Sigmoid colon (tissue), 7 donors: Measurements from ENCODE around the gene DNASE1L3. TPM values are rescaled to one million over a fixed set of nuclear protein-coding genes. Genes with fewer than 3 reads are reported as not detected.

Experiments
- DNase-seq: peaks from one replicate; pipeline ENCODE4 v3.0.0-alpha.2; 2019
- H3K27ac ChIP-seq, 4 donors: fragments of 200-600 bp; sonication (generic); one replicate each; pipeline ENCODE4 v1.5.1; 2016 to 2019; ENCODE audit warnings: mild to moderate bottlenecking in 1 of 4
- H3K27me3 ChIP-seq, 3 donors: fragments of 200-600 bp; sonication (generic); one replicate each; pipeline ENCODE4 v1.5.1; 2019; ENCODE audit warnings: mild to moderate bottlenecking in 1 of 3
- H3K36me3 ChIP-seq, 4 donors: fragments of 200-600 bp; sonication (generic); one replicate each; pipeline ENCODE4 v1.5.1; 2016 to 2019
- H3K4me1 ChIP-seq, 4 donors: fragments of 200-600 bp; sonication (generic); one replicate each; pipeline ENCODE4 v1.5.1; 2017 to 2019
- H3K4me3 ChIP-seq, 4 donors: fragments of 200-600 bp; sonication (generic); one replicate each; pipeline ENCODE4 v1.5.1; 2017 to 2019; ENCODE audit warnings: mild to moderate bottlenecking in 2 of 4, moderate library complexity in 1 of 4
- H3K9me3 ChIP-seq, 4 donors: fragments of 200-600 bp in 3 of 4; sonication (generic) in 3 of 4; one replicate each; pipeline versions ENCODE4 v1.5.1 to v1.6.1; 2013 to 2019
- EP300 ChIP-seq, 4 donors: sonication (generic); formaldehyde crosslinking; IDR thresholded peaks; one replicate each; pipeline ENCODE4 v1.6.1; 2017; ENCODE audit warnings: antibody characterized with exemption in 4 of 4
- POLR2A ChIP-seq, 2 donors: fragments of 450-650 bp; IDR thresholded peaks; one replicate each; pipeline ENCODE4 v1.6.1; 2016; ENCODE audit warnings: antibody characterized with exemption in 2 of 2, mild to moderate bottlenecking in 2 of 2, moderate library complexity in 2 of 2
- POLR2AphosphoS5 ChIP-seq, 4 donors: sonication (generic); formaldehyde crosslinking; IDR thresholded peaks; one replicate each; pipeline ENCODE4 v1.6.1; 2017; ENCODE audit warnings: antibody characterized with exemption in 4 of 4
- WGBS, 2 donors: extraction: QIAGEN DNeasy Blood & Tissue Kit; methylation state at CpG; one replicate each; pipeline ENCODE4 v1.1.7; 2013; 5-methylcytosine and 5-hydroxymethylcytosine counted together
- intact Hi-C: fragments of 100-400 bp; cut with DNase I; formaldehyde crosslinking; loops from one replicate; pipeline ENCODE4 v1.15.1; 2023
- polyA plus RNA-seq, 3 donors: library from polyadenylated mRNA; stranded (reverse); fragments of 200-250 nt; gene quantifications; one replicate each; pipeline ENCODE4 v1.2.3, GENCODE V29; 2013
- total RNA-seq, 4 donors: library from RNA; depleted of rRNA; stranded (reverse); fragments of >200 nt; gene quantifications; one replicate each; pipeline ENCODE4 v1.1.0, GENCODE V29; 2016
- TF ChIP-seq, protein P1 (sequence below), 4 experiments: fragments of 450-650 bp in 3 of 4; fragments of 200-600 bp in 1 of 4; IDR thresholded peaks; one replicate each; pipeline ENCODE4 v1.5.1; 2016 to 2019; ENCODE audit warnings: antibody characterized with exemption in 4 of 4, mild to moderate bottlenecking in 3 of 4, moderate library complexity in 2 of 4
- donor health status: healthy with polysubstance abuse.
- donor health status: Bipolar disorder and iron deficiency.
- donor health status: healthy.

The DNASE1L3 gene
- total and polyA plus RNA-seq, 7 donors: 0.27 to 69.8 (median 4.9) TPM; not detected in 1

DNA sequence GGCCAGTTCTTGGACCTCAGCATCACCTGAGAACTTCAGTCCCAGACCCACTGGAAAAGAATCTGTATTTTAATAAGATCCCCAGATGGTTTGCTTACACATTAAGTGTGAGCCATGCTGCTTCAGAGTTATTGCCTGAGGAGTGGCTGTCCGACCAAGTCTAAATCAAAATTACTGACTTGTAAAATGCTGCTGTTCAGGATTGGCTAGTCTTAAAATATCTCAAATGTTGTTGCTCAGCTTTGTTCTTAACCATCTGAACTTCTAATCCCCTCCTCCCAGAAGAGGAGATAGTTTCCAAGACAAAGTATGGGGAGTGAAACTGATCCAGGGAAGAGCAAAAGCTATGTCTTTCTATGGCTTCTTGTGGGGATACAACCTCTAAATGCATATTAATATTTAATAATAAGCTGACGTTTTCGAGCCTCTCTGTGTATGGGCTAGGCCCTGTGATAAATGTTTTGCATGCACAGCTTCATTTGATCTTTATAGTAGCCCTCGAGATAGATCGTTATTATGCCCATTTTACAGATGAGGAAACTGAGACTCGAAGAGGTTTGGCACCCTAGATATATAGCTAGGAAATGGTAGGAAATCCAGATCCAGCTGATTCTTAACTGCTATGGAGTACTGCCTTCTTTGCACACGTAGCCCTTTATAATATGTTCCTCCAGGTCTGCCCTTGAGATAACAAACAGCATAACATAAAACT is 52.2 kb downstream of the DNASE1L3 start:
- peaks cover 0 to 57% (median 42%) of the 10 kb centered on the region in 4 donors for H3K4me1 ChIP-seq
- H3K27ac ChIP-seq: peak overlapping the region in 3 of 4 donors; percentile 72 to 92 (median 88)
- H3K27me3 ChIP-seq: no peaks in the 10 kb centered on the region
- intact Hi-C loops: no loop called here
- no peaks in the 10 kb centered on the region for H3K9me3 ChIP-seq
- peaks cover 6 to 76% (median 29%) of the 10 kb centered on the region in 4 donors for H3K36me3 ChIP-seq
- 91 to 94% methylated on average over 7 of the region's 7 CpGs for WGBS, 2 donors
- no peak for DNase-seq
- TF ChIP-seq POLR2AphosphoS5 (IDR thresholded peaks at IDR 0.05): peak; percentile 17 to 38 (median 26)
- TF ChIP-seq, protein P1, sequence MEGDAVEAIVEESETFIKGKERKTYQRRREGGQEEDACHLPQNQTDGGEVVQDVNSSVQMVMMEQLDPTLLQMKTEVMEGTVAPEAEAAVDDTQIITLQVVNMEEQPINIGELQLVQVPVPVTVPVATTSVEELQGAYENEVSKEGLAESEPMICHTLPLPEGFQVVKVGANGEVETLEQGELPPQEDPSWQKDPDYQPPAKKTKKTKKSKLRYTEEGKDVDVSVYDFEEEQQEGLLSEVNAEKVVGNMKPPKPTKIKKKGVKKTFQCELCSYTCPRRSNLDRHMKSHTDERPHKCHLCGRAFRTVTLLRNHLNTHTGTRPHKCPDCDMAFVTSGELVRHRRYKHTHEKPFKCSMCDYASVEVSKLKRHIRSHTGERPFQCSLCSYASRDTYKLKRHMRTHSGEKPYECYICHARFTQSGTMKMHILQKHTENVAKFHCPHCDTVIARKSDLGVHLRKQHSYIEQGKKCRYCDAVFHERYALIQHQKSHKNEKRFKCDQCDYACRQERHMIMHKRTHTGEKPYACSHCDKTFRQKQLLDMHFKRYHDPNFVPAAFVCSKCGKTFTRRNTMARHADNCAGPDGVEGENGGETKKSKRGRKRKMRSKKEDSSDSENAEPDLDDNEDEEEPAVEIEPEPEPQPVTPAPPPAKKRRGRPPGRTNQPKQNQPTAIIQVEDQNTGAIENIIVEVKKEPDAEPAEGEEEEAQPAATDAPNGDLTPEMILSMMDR (IDR thresholded peaks at IDR 0.05): no peak
- H3K4me3 ChIP-seq: no peak overlapping the region

- peaks cover 15 to 76% (median 33%) of the 10 kb centered on the region in 4 donors for H3K36me3 ChIP-seq
- no peak overlapping the region for H3K4me3 ChIP-seq
- no peaks in the 10 kb centered on the region for H3K9me3 ChIP-seq
- H3K4me1 ChIP-seq: peaks cover 0 to 50% (median 38%) of the 10 kb centered on the region in 4 donors
- intact Hi-C loops: no loop called here
- no peaks in the 10 kb centered on the region for H3K27me3 ChIP-seq
- TF ChIP-seq, protein P1 (IDR thresholded peaks at IDR 0.05): no peak
- TF ChIP-seq POLR2AphosphoS5 (IDR thresholded peaks at IDR 0.05) (no peak), POLR2A (IDR thresholded peaks at IDR 0.05) (no peak), EP300 (IDR thresholded peaks at IDR 0.05) (no peak)
- DNase-seq: no peak
- peak overlapping the region; percentile 11 to 92 (median 80) for H3K27ac ChIP-seq
- 82 to 90% methylated on average over 11 of the region's 11 CpGs for WGBS, 2 donors
Observed at GRCh38 chr3:58157700-58158099, 53.1 kb downstream of the DNASE1L3 start.

DNA sequence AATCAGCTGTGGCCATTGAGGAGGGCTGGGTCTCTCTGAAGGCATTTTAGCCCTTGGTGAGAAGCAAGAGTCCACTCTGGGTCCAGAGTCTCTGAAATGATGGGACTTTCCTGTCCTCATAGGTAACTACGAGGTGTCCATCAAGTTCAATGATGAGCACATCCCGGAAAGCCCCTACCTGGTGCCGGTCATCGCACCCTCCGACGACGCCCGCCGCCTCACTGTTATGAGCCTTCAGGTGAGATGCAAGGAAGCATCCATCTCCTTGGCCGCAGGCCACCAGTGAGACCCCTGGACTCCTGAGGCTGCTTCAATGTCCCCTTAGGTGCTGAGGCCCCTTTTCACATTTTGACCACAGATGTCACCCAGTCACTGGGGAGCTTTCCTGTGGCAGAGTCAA is 54.9 kb downstream of the DNASE1L3 start:
- DNase-seq: no peak
- Histone ChIP-seq H3K36me3 (peaks cover 18 to 87% (median 34%) of the 10 kb centered on the region in 4 donors), H3K4me1 (peaks cover 0 to 50% (median 33%) of the 10 kb centered on the region in 4 donors), H3K4me3 (no peak overlapping the region), H3K27me3 (no peaks in the 10 kb centered on the region), H3K9me3 (no peaks in the 10 kb centered on the region), H3K27ac (peak overlapping the region in 2 of 4 donors; percentile 88 to 92)
- 95 to 96% methylated on average over 10 of the region's 10 CpGs for WGBS, 2 donors
- TF ChIP-seq POLR2AphosphoS5 (IDR thresholded peaks at IDR 0.05): no peak
- no peak for TF ChIP-seq POLR2A (IDR thresholded peaks at IDR 0.05)
- TF ChIP-seq, protein P1 (IDR thresholded peaks at IDR 0.05): no peak
- no peak for TF ChIP-seq EP300 (IDR thresholded peaks at IDR 0.05)
- intact Hi-C loops: no loop called here

- no peak for DNase-seq
- no peaks in the 10 kb centered on the region for H3K9me3 ChIP-seq
- peaks cover 0 to 59% (median 39%) of the 10 kb centered on the region in 4 donors for H3K4me1 ChIP-seq
- no peak overlapping the region for H3K4me3 ChIP-seq
- no peak for TF ChIP-seq EP300 (IDR thresholded peaks at IDR 0.05)
- TF ChIP-seq POLR2AphosphoS5 (IDR thresholded peaks at IDR 0.05): no peak
- TF ChIP-seq POLR2A (IDR thresholded peaks at IDR 0.05): no peak
- TF ChIP-seq, protein P1 (IDR thresholded peaks at IDR 0.05): no peak
- peak overlapping the region in 1 of 4 donors; percentile 35 for H3K27ac ChIP-seq
- H3K27me3 ChIP-seq: no peaks in the 10 kb centered on the region
- intact Hi-C loops: no loop called here
- H3K36me3 ChIP-seq: peaks cover 18 to 87% (median 40%) of the 10 kb centered on the region in 4 donors
- 88 to 90% methylated on average over 10 of the region's 10 CpGs for WGBS, 2 donors
Observed at GRCh38 chr3:58154626-58155449, 55.9 kb downstream of the DNASE1L3 start.
